RWPE2 (cell line): Measurements from ENCODE around the gene ZNF423.

Experiments used
- ATAC-seq: fragments of 200-7000 bp; cut with Tn5 transposase; 3 replicates; pipeline ENCODE4 v1.9.1; 2021; ENCODE audit warnings: low read depth
- DNase-seq: peaks from one replicate; pipeline ENCODE4 v3.0.0-alpha.2; 2020; ENCODE audit warnings: low spot score
- H3K27ac ChIP-seq: fragments of 450-650 bp; 2 replicates; pipeline ENCODE4 v1.5.1; 2017; ENCODE audit warnings: mild to moderate bottlenecking; ENCODE audit not compliant: poor library complexity, severe bottlenecking
- H3K27me3 ChIP-seq: fragments of 250-450 bp; sonication (Bioruptor Pico); 2 replicates; pipeline ENCODE4 v1.5.1; 2021; ENCODE audit warnings: mild to moderate bottlenecking, moderate library complexity; ENCODE audit not compliant: insufficient read depth, poor library complexity, severe bottlenecking
- H3K36me3 ChIP-seq: fragments of 250-450 bp; sonication (Bioruptor Pico); 2 replicates; pipeline ENCODE4 v1.5.1; 2020; ENCODE audit warnings: low read depth, mild to moderate bottlenecking, moderate library complexity
- H3K4me1 ChIP-seq: fragments of 250-450 bp; sonication (Bioruptor Pico); 2 replicates; pipeline ENCODE4 v1.5.1; 2021; ENCODE audit warnings: mild to moderate bottlenecking, moderate library complexity; ENCODE audit not compliant: insufficient read depth, poor library complexity, severe bottlenecking
- H3K4me3 ChIP-seq: fragments of 250-450 bp; sonication (Bioruptor Pico); 2 replicates; pipeline ENCODE4 v1.5.1; 2021; ENCODE audit warnings: mild to moderate bottlenecking, moderate library complexity; ENCODE audit not compliant: severe bottlenecking
- H3K9me3 ChIP-seq: fragments of 250-450 bp; sonication (Bioruptor Pico); 2 replicates; pipeline ENCODE4 v1.5.1; 2021; ENCODE audit warnings: mild to moderate bottlenecking, moderate library complexity; ENCODE audit not compliant: severe bottlenecking
- TF ChIP-seq, protein P1 (sequence below): fragments of 450-650 bp; IDR thresholded peaks from one replicate; pipeline ENCODE4 v1.5.1; 2017; ENCODE audit warnings: mild to moderate bottlenecking, moderate library complexity; ENCODE audit not compliant: poor library complexity, severe bottlenecking

ZNF423 gene

DNA sequence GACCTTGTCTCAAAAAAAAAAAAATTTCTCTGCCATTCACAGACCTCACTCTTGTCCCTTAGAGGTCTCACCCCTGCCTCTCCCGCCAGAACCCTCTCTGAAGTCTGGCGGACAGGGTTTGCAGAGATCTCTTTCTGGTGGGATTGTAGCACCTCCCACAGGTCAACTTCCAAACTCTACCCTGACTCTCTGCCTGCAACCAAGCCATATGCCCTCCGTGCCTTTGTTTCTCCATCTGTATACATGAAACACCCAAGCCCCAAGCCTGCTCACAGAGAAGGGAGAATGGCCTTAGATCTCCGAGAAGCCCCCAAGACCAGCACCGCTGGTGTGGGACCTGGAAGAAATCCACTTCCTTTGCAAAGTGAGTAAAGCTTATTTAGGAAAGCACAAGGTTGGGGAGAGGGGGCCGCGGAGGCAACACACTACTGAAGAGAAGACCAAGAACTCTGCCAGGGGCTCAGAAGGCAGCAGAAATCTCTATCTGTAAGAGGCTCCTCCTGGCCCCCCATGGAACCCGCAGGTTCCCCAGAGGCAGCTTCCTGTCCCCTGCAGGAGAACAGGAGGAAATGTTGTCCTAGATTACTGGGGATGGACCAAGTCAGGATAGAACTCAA, 262.4 kb downstream of the ZNF423 start:
- Histone ChIP-seq H3K4me1 (no peaks in the 10 kb centered on the region), H3K27me3 (peaks cover 12% of the 10 kb centered on the region), H3K36me3 (no peaks in the 10 kb centered on the region), H3K4me3 (no peak overlapping the region), H3K27ac (no peak overlapping the region), H3K9me3 (no peaks in the 10 kb centered on the region)
- DNase-seq: no peak
- ATAC-seq: no peak
- TF ChIP-seq, protein P1, sequence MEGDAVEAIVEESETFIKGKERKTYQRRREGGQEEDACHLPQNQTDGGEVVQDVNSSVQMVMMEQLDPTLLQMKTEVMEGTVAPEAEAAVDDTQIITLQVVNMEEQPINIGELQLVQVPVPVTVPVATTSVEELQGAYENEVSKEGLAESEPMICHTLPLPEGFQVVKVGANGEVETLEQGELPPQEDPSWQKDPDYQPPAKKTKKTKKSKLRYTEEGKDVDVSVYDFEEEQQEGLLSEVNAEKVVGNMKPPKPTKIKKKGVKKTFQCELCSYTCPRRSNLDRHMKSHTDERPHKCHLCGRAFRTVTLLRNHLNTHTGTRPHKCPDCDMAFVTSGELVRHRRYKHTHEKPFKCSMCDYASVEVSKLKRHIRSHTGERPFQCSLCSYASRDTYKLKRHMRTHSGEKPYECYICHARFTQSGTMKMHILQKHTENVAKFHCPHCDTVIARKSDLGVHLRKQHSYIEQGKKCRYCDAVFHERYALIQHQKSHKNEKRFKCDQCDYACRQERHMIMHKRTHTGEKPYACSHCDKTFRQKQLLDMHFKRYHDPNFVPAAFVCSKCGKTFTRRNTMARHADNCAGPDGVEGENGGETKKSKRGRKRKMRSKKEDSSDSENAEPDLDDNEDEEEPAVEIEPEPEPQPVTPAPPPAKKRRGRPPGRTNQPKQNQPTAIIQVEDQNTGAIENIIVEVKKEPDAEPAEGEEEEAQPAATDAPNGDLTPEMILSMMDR: no peak

DNA sequence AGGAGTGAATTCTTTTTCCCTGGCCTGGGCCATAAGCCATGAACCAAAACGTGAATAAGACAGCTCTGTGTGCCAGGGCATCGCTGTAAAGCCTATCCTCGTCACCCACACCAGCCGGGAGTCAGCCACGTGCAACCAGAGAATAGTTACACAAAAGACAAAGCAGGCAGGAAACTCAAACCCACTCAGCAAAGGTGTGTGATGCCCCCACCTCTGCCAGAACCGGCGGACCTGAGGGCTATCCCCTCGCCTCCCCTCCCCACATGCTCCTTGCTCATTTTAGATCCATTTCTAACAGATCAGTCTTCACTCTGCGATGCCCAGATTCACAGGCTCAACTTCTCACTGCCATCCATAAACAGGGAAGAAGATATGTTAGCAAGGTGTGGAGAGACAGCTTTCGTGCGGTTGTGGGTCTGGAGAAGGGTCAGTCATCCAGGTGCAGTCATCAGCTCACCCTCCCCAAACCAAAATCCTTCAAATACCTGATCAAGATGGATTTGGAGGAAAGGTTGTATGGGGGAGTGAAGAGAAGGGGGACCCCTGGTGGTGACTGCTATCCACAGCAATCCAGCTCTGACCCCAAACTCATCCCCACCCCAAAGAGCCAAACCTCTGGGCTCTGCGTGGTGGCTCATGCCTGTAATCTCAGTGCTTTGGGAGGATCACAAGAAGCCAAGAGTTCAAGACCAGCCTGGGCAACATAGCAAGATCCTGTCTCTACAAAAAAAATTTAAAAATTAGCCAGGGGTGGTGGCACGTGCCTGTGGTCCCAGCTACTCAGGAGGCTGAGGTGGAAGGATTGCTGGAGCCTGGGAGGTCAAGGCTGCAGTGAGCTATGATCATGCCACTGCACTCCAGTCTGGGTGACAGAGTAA, 263.1 kb downstream of the ZNF423 start:
- Histone ChIP-seq H3K9me3 (no peaks in the 10 kb centered on the region), H3K4me1 (no peaks in the 10 kb centered on the region), H3K36me3 (no peaks in the 10 kb centered on the region), H3K27ac (no peak overlapping the region), H3K27me3 (peaks cover 12% of the 10 kb centered on the region), H3K4me3 (no peak overlapping the region)
- TF ChIP-seq, protein P1: peak; percentile 73
- no peak for DNase-seq
- peak; percentile 58; the same call in 2 of the 3 replicates for ATAC-seq

DNA sequence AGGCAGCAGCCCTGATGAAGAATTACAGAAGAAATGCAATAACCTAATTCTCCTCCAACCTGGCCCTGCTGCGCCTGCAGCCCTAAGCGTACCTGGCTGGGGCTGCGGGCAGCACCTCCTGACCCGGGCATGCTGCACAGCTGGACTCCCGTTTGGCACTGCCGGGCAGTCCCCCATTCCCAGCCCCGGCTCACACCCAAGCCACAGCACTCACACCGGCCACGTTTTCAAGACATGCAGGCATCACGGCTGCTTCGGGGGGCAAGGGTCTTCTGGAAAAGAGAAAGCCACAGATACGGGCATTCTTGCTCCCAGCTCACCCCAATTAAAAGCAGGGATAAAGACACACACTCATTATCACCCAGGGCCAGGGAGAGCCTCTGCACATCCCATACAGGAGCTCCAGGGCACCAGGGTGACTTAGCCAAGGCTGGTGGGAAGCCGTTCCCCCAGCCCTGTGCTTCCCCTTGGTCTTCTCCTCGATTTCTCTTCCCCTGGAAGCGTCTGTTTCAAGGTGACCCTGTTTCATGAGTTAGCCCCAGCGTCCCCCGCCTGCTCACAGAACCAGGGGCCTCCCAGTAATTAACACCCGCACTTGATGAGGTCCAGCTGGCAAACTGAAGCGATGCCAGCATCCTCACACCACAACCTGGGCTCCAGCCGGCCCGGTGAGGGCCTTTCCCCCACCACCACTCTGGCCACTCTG, 265.6 kb downstream of the ZNF423 start:
- Histone ChIP-seq H3K27ac (no peak overlapping the region), H3K4me3 (no peak overlapping the region), H3K27me3 (no peaks in the 10 kb centered on the region), H3K9me3 (no peaks in the 10 kb centered on the region), H3K36me3 (no peaks in the 10 kb centered on the region), H3K4me1 (no peaks in the 10 kb centered on the region)
- DNase-seq (peak; percentile 47), ATAC-seq (no peak)
- TF ChIP-seq, protein P1: no peak

DNA sequence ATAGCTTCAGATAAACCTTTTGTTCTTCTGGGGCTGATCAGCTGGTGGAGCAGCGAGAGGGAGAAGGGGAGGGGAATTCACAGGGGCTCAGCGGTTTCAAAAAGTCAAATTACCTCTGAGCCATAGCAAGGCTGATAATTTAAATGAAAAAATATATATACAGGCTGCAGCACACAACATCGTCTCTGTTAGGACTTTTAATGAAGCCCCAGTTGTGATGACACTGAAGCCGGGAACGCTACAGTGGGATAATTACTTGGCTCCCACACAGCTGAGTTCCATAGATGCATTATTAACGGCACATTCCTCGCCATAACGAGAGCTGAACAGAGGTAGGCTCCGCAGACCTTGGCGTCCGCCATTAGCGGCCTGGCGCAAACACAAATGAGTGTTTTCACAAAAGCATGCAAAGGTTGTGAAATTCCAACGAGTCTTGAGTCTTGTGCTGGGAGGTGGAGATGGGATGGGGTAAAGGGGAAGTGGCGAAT, 266.3 kb downstream of the ZNF423 start:
- no peak for DNase-seq

More for the DNA sequence above, 266.3 kb downstream of the ZNF423 start:
- TF ChIP-seq, protein P1: no peak
- Histone ChIP-seq H3K36me3 (no peaks in the 10 kb centered on the region), H3K4me1 (no peaks in the 10 kb centered on the region), H3K4me3 (no peak overlapping the region), H3K27ac (no peak overlapping the region), H3K9me3 (no peaks in the 10 kb centered on the region), H3K27me3 (no peaks in the 10 kb centered on the region)
- no peak for ATAC-seq
